ENCODE measurements around the gene PLA2G4E.

The PLA2G4E gene

DNA sequence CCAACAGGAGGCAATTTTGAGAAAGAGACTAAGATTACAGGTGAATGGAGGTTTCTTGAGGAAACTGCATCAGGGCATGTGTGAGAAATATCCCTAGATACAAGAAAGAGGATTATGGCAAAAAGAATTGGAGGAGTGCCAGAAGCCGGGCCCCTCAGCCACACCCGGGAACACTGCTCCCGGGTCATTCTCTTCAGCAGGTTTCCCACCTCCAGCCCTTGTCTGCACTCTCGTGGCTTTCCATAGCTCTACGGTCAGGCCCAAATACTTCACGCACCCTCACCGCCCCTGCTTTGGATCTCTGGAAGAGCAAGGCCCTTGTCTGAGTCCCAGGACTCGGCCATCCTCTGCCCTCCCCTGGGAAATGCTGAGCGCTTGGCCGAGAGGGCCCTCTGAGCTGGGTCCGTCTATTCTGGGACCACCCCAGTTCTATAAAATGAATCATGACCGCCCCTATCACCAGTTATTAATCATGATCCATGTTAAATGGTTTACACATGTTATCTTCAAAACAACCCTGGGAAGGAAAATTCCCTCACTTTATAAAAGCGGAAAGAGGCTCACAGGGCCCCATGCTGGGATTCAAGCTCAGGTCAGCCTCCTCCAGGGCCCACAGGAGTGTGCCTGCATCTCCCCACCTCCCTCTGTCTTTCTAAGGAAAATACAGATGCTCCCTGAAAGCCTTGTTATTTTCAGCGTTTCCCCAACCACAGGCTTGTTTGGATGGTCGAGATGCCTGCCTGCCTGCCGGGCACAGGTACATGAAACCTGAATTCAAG lies 88.1 kb downstream of the PLA2G4E start:
- DNase-seq = no peak

DNA sequence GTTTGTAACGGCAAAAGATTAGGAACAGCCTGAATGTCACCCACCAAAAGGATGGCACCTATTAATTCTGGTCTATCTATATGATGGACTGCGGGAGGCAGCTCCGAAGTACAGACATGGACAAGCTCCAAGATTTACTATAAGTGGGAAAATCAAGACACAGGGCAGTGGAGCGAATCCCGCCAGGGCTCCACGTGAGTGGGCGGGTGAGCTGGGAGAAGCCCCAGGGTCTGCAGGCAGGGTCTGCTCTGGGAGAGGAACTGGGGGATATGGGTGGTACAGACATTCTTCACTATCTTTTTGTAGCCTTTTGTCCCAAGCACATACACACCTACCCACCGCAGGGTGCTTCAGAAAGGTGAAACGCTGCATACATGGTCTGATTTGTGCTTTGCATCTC lies 88.7 kb downstream of the PLA2G4E start:
- DNase-seq = no peak
